Ecto neural progenitor cell (in vitro differentiated cells): ENCODE measurements around the gene S100B.
"Not testable (repeated sequence)": the region's sequence is repeated elsewhere in the genome, so short reads cannot be mapped to it uniquely, and the experiment has no call there.

Experiments
- DNase-seq: peaks from one replicate; pipeline ENCODE4 v3.0.0-alpha.2; 2018; ENCODE audit warnings: low spot score

The S100B gene

DNA sequence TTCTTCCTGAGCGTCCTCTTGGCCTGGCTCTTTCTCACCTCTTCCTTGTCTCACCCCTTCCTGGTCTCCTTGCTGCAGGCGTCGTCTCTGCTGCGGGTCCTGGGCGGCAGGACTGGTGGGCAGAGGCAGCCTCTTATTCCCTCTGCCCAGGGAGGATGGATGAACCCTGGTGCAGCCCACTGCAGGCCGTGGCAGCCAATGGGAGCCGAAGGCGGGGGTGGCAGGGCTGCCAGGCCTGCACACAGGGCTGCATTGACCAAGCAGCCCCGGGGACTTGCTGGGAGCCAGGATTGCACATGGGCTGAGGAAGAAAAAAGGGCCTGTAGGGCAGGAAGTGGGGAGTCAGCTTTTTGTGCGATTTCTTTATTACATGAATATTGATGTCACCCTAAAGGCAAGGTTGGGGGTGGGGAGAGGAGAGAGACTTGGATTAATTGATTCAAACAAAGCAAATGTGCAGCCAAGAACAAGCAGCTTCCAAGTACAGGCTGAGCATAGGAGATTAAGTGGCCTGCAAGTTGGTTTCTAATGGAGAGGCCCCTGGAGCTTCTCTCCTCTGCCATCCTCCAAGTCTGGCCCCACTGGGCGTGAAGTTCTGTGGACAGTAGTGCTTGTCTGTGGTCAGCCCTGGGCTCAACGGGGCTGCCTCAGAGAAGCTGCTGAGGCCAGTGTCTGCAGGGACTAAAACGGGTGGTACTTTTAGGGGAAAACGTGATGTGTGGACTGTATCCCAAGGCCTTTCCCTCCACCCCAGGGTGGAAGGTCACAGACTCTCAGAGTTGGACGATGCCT lies at the start of gene S100B:
Gene S100B, minus strand, starts transcription at position 108 of the 792 bp plus-strand sequence. CDS start 2,667 bp downstream, outside the sequence.
- peak; percentile 59 for DNase-seq

DNA sequence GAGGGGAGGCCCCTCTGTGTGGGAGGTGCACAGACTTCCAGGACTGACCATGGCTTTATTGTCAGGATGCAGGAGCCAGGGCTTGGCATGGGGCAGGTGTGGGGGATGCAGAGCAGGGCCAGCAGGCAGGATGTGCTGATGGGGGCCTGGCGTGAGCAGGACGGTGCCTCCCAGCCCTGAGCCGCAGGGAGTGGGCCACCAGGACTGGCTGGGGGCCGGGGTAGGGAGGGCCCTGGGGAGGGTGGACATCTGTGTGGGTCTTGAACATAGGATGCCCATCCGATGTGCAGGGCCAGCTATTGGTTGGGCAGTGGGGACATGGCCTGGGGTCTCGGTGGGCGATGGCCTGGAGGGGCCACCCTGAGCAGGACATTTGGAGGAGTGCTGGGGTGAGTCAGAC lies 46.2 kb upstream of the S100B start:
- DNase-seq = no peak

DNA sequence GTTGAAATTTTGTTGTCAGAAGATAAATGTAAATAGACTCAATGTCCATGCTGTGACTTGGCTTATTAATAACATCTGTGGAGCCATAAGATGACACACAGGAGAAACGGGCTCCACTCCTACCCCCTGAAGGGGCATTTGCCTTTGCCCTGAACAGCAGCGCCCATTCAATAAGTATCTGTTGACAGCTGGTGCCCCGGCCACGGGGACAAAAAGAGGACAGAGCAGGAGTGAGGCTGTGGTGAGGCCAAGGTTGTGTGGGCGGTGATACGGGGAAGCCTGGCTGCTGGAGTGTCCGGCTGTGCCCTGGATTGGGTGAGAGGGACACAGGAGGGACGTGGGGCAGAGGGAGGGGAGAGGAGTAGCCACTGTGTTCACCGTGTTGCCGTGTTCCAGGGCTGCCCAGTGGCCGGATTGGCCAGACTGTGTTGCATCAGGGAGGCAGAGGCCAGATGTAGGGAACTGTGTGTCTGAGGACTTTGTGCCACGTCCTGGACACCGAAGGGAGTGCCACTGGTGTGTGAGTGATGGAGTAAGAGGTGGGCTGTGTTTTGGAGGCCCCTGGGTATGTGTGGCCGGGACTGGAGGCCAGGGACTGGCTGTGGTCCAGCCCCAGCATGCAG lies 45.7 kb upstream of the S100B start:
- no peak for DNase-seq

DNA sequence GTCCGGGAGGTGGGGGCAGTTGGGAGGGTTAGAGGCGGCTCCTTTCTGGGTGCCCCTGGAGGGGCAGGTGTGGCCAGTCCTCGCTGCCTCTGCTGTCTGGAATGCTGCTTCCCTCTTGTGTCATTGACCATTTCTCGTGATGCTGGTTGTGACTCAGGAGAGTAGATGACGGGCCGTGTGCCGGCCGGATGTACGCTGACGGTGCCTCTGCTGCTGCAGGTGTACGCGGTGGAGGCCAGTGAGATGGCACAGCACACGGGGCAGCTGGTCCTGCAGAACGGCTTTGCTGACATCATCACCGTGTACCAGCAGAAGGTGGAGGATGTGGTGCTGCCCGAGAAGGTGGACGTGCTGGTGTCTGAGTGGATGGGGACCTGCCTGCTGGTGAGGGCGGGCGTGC lies 44.5 kb upstream of the S100B start:
- DNase-seq = no peak

DNA sequence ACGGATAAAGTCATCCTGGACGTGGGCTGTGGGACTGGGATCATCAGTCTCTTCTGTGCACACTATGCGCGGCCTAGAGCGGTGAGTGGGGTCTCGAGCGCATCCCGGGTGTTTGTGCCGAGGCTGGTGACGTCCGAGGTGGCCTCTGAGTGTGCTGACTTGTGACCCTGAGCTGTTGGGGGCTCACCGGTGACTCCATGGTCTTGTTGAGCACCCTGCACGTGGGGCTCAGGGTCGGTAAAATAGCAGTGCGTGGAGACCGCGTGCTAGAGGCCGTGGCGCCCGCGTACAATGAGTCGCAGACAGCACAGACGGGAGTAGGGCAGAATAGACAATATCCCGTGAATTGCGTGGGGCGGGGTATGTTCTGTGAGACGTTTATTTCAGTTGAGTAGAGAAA lies 43.7 kb upstream of the S100B start:
- peak; percentile 29 for DNase-seq

DNA sequence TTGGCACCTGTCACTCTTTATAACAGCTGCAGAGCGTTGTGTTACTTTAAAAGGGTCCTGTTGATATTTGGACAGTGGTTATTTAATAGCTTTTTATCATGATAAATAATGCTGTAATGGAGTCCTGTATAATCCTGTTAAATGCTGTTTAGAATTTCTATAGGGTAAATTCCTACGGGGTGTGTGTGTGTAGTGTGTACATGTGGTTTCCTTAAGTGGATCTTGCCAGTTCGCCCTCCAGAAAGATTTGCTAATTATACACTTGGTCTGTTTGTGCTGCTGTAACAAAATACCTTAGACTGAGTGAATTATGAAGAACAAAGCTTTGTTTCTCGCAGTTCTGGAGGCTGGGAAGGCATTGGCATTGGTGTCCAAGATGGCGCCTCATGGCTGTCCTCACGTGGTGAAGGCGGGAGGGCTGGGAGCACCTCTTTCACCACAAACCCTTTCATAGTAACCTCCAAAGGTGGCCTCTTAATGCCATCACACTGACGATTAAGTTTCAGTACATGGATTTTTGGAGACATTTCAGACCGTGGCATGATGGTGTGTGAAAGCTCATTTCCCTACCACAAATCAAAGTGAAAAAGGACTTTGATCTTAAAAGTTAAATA lies 41.8 kb upstream of the S100B start:
- DNase-seq = no peak

DNA sequence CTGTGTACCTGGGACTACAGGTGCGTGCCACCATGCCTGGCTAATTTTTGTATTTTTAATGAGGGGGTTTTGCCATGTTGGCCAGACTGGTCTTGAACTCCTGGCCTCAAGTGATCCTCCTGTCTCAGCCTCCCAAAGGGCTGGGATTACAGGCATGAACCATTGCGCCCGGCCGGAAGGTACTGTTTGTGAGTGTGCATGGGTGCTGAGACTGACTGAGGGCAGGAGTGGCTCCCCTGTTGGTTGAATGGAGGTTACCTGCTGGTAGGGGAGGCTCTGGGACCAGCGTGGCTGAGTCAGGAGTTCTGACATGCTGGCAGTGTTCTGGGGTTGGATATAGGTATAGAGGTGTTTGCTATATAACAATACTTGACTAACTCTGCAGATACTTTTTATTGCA lies 41.0 kb upstream of the S100B start:
- DNase-seq = no peak

DNA sequence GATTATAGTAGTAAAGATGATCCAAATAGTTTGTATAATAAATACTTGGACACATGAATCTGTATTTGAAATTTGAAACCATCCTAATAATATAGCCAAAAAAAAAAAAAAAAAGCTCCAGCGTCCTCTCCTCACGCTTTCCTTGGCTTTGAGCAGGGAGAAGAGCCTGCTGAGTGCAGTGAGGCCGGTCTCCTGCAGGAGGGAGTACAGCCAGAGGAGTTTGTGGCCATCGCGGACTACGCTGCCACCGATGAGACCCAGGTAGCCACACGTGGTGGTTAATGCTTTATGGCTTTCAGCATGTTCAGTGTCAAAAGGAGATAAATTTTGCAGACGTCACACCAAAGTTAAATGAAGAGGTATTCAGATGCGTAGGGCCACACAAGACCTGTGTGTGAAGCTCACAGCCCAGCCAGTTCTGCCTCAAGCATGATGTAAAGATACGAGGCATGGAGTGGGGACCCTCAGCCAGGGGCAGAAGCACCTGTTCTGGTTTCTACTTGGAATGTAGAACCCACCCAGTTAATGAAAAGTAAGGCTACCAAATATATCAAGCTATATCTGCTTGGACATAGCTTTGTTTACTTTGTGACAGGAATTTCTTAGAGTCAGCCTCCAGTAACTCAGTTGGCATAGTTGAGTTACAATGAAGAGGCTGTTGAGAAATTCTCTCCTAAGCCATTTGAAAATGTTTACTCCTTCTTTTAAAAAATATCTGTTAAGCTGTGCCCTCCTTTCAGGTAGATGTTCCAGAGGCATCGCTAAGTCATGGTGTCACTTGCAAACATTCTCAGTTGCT lies 38.7 kb upstream of the S100B start:
- no peak for DNase-seq

DNA sequence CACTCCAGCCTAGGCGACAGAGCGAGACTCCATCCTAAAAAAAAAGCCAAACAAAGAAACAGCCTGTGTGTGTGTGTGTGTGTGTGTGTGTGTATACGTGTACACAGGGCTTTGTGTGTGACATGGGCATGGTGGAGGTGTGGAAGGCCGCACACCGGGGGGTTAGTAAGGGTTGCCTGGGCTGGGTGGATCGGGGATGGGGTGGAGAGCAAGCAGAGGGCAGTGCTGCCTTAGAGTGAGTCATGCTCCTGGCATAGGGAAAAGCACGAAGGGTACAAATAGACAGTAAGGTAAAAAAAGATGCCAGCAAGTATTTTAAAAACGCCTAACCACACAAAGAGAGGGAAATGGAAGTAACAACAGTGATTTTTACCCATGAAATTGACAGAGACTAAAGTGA lies 36.8 kb upstream of the S100B start:
- no peak for DNase-seq

DNA sequence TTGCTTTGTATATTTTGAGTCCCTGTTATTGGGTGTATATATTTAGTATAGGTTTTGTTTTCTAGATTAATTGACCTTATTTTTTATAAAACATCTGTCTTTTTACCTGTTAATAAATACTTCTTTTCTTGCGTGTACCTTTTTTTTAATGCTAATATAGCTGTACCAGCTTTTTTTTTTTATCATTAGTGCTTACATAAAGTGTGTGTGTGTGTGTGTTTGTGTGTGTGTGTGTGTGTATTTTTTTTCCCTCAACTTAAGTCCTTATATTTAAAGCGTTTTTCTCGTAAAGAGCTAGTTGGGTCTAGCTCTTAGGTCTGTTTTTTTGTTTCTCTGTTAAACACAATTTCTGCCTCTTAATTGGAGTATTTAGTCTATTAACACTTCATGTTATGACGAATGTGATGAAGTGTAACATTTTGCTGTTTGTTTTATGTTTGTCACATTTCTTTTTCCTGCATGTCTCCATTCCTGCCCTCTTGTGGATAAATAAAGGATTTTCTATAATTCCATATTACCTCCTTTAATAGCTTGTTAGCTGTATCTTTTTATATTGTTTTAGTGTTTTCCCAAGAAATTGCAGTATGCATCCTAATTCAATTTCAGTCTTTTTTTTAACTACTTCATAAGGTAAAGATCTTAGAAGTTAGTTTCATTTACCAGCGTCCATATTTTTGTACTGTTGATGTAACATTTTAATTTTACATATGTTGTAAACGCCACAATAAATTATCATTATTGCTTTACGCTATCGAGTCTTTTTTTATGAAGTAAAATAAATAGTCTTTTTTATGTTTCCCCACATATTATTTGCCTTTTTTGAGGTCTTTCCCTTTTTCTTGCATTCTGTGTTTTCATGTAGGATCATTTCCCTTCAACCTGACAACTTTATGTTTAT lies 34.9 kb upstream of the S100B start:
- no peak for DNase-seq

DNA sequence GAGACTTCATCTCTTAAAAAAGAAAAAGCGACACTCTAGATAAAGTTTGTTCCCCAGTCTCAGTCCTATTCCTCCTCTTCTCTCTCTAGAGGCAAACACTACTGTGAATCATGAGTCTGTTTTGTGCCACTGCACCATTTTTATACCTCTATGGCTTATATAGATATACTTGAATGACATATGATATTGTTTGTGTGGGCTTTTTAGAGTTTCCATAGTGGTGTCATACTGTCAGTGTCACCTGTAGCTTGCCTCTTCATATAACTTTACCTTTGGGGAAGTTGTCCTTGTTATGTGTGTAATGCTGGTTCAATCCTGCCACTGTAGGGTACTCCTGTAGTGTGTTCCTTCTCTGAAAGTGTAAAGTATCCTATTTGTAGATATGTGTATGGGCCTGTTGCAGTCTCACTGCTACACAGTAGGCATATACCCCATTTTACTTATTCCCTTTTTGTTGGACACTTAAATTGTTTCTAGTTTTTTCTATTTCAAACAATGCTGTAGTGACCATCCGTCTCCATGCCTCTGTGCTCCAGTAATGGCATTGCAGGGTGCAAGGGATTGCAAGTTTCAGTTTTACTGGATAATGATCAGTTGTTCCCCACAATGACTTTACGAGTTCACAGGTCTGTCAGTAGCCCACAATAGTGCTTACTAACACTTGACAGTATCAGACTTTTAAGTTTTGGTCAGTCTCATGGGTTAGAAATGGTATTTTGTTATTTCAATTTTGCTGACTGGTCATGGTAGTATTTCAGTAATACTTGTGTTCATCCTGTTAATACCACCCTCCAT lies 33.3 kb upstream of the S100B start:
- no peak for DNase-seq

DNA sequence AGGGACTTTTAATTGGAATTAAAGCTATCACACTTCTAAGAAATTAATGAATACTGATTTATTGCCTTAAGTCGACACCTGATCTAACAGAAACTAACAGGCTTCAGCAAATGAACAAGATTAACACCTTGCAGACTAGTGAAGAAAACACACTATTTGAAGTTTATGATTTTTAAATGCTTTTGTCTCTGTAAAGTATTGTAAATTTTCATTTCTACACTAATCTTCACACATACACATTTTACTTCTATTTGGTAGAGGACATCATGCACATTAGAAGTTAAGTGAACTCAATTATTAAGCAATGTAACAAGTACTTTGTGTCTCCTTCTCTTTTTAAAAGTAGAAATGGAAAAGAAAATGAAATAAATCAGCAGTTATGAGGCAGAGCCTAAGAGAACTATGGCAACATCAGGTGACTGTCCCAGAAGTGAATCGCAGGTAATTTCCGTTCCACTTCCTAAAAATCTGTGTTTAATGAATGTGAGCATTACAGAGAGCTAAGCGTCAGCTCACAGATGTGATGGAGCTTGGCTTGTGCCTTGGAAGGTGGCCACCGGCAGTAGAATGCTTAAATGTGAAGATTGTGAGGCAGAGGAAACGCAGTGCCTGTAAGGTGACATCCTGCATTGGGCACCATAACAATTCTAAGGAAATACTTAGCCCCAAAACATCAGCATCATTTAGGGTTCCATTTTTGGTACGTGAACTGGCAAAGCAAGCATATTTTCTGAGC lies 31.8 kb upstream of the S100B start:
- DNase-seq = no peak

DNA sequence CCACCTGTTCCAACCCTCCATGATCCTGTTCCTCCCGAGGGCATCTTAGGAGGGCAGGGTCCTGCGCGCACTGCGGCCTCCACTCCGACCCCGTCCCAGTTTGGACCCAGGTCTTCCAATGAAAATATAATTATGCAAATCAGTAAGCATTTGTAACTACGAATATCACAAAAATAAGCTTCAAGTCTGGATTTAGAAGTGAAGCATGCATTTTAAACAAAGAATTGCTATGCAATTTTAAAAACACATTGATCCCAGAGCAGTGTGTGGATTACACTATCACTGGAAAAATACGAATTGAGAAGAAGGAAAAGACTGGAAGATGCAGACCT lies 31.3 kb upstream of the S100B start:
- DNase-seq = no peak

DNA sequence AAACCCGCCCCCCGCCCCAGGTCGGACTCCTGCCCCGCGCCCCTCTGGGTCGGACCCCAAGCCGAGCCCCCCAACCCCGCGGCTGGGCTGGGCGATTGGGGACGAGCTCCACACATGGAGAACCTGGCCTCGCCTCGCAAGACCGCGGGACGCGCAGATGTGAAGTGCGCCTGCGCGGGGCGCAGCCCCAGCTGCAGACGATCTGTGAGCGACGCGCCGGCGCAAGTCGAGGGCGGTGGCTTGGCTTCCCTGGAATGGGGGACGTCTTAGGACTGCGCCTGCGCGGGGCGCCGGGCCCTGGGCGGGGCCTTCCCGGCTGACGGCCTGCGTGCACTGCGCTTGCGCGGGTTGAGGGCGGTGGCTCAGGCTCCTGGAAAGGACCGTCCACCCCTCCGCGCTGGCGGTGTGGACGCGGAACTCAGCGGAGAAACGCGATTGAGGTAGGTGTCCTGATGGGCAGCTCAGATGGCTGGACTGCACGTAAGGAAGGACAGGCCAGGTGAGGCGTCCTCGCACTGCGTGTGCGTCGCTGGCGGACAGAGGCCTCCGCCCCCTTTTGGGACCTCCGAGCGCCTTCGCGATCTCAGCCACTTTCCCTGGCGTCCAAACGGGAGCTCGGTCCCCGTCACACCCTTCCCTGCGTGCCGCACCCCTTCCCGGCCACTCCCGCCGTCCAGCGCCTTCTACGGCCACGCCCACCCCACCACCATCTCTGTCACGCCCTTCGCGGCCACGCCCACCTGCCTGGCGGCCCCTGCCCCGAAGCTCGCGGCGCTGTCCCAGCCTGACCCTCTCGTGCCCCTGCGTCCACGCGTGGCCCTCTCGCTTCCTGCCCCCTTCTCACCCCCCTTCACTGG lies 30.7 kb upstream of the S100B start, which contains the start of gene PRMT2:
Gene PRMT2, plus strand, starts transcription at position 351 of the 857 bp plus-strand sequence. CDS start 1,278 bp downstream, outside the sequence.
- DNase-seq = peak; percentile 99

DNA sequence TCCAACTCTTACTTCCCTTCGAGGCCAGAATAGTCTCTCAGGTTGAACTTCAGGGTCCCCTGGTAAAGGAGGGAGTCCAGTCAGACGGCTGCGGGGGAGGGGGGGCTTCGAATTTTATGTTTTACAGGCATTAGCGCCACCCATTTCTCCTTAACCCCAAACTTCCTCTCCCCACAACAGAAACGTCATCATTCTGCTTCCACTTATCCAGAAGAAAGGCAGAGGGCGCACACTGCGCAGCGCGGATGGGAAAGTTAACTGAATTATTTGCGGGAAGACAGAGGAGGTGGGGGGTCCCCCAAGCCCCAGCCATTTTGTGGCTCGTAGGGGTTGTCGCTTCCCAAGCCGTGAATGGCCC lies 30.1 kb upstream of the S100B start:
- no peak for DNase-seq

DNA sequence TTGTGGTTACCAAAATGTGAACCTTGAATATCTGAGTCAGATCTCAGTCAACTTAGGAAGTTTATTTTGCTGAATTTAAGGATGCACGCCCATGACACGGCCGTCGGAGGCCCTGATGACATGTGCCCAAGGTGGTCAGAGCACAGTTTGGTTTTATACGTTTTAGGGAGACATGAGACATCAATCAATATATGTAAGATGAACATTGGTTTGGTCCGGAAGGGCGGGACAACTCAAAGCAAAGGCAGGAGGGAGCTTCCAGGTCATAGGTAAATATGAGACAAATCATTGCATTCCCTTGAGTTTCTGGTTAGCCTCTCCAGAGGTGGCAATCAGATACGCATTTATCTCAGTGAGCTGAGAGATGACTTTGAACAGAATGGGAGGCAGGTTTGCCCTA lies 29.5 kb upstream of the S100B start:
- DNase-seq = no peak

DNA sequence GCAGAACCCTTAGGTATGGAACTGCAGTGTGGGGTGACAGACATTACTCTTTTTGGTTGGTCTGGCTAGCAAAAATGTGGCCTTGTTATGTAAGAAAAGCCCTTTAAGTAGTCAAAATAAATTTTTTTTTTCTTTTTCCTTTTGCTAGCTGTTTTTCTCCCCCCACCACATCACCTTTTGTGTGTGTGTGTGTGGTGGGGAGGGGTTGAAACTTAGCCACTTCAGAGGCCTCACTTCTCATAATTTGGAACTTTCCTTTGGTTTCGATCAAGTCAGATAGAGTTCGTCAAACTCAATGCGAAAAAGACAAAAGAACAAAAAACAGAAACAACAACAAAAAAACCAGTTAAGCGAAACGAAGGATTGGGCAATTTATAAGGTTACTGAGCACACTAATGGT lies 28.7 kb upstream of the S100B start:
- no peak for DNase-seq

DNA sequence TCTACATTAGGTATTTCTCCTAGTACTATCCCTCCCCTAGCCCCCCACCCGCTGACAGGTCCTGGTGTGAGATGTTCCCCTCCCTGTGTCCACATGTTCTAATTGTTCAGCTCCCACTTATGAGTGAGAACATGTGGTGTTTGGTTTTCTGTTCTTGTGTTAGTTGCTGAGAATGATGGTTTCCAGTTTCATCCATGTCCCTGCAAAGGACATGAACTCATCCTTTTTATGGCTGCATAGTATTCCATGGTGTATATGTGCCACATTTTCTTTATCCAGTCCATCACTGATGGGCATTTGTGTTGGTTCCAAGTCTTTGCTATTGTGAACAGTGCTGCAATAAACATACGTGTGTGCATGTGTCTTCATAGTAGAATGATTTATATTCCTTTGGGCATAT lies 26.0 kb upstream of the S100B start:
- not testable (repeated sequence) for DNase-seq

DNA sequence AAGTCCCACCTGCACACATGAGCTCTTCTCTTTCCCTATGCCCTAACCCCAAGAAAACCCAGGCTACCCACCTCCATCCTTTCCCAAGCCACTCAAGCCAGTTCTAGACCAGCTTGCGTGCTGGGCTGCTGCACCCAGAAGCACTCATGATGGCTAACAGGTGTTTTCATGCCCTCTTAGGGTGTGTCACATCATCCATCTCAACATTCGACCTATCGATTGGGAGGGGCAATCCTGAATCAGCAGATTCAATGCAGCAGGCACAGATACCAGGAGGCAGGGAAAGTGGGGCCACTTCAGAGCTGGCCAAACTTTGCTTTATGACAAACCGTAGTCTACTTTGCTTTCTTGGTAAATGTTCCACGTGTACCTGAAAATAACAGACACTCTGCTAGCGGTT lies 24.0 kb upstream of the S100B start:
- no peak for DNase-seq
